HG02759 (cell line): ENCODE measurements around the gene PSMB1.
"Not testable (repeated sequence)": the region's sequence is repeated elsewhere in the genome, so short reads cannot be mapped to it uniquely, and the experiment has no call there.

Source experiments
- ATAC-seq: cut with Tn5 transposase; IDR thresholded peaks from one replicate; pipeline ENCODE4 v1.9.1; 2021; ENCODE audit warnings: mild to moderate bottlenecking, moderate library complexity; ENCODE audit not compliant: unreplicated experiment

PSMB1 gene

DNA sequence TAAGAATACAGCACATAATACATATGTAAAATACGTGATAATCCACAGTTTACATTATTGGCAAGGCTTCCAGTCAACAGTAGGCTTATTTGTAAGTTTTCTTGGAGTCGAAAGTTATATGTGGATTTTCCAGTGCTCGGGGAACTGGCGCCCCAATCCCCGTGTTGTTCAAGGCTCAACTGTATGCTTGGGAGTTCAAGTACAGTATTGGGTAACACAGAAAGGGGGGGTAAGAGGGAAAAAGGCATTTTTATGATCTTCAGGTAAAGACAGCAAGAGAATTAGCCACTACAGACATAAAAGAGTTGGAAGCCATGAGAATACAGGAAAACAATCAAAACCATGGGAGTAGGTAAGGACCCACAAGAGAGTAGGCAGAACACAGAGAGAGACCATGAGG lies 16.4 kb downstream of the PSMB1 start:
- ATAC-seq: no peak

DNA sequence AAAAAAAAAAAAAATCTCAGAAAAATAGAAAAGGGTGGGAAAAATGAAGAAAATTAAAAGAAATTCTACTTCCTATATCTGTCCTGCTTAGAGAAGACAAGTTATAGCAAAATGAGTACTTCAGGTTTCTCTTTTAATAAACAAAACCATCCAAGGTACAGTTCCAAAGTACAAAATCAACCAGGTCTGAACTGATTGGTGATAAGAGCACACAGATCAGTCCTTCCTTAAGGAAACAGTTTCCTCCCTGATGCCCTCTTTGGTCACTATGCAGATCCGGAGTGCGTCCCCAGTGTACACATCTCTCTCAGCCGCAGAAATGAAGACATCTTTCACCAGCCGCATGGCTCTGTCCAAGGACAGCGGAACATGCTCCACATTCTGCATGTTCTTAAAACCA lies 18.1 kb downstream of the PSMB1 start:
- ATAC-seq: no peak

DNA sequence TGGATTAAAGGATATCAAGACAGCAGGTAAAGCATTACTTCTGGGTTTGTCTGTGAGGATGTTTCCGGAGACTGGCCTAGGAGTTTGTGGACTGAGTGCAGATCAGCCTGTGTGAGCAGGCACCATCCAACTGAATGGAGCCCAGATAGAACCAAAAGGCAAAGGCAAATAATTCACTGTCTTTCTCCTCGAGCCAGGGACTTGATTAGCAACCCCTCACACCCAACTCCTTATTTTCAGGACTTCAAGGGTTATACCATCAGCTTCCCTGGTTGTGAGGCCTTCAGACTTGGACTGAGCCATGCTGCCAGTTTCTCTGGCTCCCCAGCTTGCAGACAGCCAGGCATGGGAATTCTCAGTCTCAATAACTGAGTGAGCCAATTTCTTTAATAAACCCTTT lies 19.3 kb downstream of the PSMB1 start:
- ATAC-seq: no peak

DNA sequence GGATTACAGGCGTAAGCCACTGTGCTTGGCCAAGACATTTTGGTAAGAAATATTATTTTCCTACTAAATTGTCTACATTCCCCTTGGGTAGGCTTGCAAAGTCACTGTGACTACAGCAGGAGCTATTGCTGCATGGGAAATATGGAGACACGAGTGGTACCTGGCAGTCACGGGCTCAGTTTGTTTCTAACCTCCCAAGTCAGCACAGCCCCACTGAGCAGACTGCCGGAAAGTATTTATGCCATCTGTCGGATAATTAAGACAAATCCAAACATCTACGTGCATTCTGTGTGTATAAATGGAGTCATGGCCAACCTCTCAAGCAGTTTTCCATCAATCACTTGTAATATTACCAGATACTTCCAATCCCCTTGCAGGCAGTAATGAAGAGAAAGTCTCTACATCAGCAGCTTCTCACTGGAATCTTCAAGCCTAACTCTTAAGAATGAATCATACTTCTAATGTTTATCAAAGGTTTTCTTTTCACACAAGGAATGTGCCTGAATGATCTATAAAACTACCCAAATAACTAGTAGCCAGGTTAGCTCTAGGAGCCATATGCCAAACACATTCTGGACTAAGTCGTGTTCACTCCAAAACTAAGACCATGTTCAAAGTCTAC lies 20.1 kb downstream of the PSMB1 start:
- ATAC-seq: no peak

DNA sequence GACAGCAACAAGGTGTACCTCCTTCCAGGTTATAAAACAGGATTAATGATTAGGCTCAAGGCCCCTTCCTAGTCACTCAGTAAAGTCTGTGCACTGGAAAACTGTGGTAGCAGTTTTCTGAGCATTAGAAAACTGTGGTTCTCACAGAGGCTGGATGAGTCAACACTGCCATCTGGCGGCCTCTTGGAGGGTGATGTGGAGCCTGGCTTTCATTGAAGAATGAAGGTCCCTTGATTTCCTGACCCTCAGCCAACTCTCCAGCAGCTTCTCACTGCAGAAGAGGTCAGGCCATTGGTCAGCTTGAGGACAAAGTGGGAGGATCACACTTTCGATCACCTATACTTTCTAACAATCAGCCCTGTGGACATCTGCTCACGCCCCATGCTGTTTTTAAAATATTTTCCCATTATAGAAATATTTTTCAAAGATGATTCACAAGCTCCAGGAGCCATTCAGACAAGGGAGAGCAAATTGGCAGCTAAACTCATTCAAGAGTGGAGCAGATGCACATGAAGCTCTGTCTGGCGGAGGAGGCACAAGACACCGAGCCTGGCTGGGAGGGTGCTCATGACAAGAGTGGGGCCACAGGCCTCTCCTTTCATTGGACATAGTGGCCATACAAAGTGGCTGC lies 23.2 kb downstream of the PSMB1 start:
- peak; percentile 84 for ATAC-seq

DNA sequence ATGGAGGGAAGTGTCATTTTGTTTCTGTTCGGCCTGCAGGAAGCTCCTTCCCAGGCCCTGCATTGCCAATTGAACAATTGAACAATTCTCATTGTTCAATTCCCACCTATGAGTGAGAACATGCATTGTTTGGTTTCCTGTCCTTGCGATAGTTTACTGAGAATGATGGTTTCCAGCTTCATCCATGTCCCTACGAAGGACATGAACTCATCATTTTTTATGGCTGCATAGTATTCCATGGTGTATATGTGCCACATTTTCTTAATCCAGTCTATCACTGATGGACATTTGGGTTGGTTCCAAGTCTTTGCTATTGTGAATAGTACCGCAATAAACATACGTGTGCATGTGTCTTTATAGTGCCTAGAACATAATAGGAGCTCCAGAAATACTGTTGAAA lies 25.1 kb downstream of the PSMB1 start:
- ATAC-seq: not testable (repeated sequence)

DNA sequence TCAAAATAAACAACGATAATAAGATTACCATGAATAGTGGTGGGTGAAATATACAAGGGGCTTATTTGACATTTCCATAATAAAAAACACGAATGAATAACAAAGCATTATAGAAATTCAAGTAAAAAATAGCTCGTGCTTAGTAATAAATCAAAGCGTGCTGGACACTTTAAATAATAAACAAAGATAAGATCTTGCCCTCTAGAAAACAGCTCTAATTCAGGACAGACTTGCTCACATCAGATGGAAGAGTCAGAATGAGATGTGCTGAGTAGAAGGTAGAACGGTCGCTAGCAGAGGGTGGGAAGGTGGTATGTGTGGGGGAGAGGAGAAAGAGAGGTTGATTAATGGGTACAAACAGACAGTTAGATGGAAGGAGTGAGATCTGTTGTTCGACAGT lies 27.3 kb downstream of the PSMB1 start:
- no peak for ATAC-seq

DNA sequence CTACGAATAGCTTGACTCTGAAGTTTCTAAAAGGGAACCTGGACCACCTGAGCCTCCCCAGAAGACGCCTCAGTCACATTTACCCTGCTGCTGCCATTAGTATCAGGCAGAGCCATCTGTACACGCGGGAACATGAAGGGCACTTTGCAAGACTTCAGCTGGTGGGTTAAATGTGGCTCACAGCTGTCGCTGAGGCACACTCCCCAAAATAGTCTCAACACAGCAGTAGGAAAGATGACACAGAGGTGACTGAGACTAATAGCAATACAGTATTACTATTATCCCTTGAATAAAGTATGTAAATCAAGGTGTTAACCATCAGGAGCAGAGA lies 29.0 kb downstream of the PSMB1 start:
- ATAC-seq: no peak

DNA sequence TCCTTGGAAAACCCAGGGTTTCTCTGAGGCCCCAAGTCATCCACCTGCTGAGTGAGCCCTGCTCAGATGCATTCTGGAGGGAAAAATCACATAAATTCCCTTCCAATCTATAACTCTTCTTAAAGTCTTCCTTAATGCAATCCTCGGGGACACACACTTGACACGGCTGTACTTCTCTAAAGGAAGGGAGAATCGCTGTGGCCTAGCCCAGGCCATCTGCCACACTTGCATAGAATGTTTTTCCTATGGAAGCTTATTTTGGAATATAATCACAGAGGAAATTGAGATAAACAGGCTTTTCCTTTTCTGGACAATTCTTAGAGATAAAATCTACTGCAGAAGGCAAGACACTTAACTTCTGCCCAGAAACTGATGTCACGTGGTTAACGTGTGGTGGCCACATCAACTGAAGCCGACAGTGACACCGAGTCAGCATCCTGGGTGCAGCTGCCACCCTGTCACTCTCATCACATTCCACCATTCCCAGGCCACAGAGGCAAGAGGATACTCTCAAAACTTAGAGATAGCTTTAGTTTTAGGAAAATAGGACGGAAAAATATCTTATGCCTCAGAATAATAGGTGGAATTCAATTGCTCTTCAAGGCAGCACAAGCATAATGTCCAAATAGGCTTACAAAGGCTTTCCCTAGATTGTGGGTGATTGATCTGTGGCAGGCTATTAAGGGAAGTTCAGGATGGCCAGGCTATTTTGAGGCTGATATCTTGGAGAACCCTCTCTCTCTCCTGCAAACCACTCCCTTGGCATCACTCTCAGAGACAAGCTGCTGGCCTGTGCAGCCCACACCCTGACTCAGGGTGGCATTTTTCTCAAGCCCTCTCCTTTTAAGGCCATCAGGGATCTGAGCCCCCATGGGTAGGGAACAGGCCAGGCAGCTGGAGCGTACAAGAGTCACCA lies 29.6 kb downstream of the PSMB1 start:
- no peak for ATAC-seq

DNA sequence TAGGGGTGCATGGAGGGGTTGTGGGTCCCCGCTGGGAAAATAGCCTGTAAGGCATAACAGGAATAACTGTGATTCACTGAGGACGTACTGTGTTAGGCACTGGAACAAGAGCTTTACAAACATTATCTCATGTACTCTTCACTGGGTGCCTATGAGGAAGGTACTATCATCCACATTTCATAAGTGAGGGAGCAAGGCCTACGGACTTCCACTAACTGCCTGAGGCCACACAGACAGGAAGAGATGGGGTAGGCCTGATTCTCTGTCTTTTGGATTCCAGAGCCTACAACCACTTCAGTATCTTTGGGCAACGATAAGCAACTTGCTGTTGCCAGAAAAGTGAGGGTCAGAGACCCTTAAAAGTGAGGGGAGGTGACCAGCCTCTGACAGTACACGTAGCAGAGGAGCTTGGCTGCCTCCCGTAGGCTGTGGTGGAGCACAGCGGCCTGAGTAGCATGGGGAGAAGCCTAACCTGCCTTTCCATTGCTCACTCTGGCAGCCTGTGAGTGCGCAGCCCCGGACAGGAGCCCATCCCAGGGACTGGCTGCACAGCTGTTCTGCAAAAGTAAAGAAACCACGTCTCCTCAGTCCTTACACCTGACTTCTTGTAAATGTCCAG lies 30.4 kb downstream of the PSMB1 start:
- no peak for ATAC-seq

- ATAC-seq: peak; percentile 95
These were observed 36.1 kb downstream of the PSMB1 start for GRCh38 chr6:170516783-170517616.

- ATAC-seq: no peak
These were observed 38.2 kb downstream of the PSMB1 start for GRCh38 chr6:170514908-170515307.

DNA sequence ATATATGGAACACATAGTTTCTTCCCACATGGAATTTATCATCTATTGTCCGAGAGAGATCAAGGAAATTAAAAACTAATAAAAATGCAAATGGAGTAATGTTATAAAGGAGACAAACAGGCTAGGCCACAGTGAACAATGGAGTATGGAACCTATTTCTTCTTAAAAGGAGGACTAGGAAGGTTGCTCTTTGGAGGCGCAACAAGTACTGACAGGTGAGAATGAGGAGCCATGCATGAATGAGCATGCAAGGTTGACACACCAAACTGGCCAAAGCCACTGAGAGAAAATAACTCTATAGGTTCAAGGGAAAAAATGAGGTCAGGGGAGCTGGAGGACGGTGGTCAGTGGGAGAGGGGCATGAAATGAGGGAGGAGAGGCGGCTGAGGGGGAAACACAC lies 40.9 kb downstream of the PSMB1 start:
- ATAC-seq: no peak

- ATAC-seq: no peak
These were observed 42.5 kb downstream of the PSMB1 start for GRCh38 chr6:170510631-170511030.

- ATAC-seq: no peak
These were observed 43.4 kb downstream of the PSMB1 start for GRCh38 chr6:170509723-170510018.

DNA sequence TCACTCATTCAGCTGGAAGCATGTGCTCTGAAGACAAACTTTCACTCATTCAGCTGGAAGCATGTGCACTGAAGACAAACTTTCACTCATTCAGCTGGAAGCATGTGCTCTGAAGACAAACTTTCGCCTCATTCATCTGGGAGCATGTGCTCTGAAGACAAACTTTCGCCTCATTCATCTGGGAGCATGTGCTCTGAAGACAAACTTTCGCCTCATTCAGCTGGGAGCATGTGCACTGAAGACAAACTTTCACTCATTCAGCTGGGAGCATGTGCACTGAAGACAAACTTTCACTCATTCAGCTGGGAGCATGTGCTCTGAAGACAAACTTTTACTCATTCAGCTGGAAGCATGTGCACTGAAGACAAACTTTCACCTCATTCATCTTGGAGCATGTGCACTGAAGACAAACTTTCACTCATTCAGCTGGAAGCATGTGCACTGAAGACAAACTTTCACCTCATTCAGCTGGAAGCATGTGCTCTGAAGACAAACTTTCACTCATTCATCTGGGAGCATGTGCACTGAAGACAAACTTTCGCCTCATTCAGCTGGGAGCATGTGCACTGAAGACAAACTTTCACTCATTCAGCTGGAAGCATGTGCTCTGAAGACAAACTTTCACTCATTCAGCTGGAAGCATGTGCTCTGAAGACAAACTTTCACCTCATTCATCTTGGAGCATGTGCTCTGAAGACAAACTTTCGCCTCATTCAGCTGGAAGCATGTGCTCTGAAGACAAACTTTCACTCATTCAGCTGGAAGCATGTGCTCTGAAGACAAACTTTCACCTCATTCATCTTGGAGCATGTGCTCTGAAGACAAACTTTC lies 44.0 kb downstream of the PSMB1 start:
- not testable (repeated sequence) for ATAC-seq

- not testable (repeated sequence) for ATAC-seq
These were observed 44.8 kb downstream of the PSMB1 start for GRCh38 chr6:170508275-170508674.

DNA sequence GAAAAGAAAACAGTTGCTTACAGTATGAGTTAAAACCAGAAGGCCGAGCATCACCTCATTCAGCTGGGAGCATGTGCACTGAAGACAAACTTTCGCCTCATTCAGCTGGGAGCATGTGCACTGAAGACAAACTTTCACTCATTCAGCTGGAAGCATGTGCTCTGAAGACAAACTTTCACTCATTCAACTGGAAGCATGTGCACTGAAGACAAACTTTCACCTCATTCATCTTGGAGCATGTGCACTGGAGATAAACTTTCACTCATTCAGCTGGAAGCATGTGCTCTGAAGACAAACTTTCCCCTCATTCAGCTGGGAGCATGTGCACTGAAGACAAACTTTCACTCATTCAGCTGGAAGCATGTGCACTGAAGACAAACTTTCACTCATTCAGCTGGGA lies 45.4 kb downstream of the PSMB1 start:
- not testable (repeated sequence) for ATAC-seq

- ATAC-seq: no peak
These were observed 46.7 kb downstream of the PSMB1 start for GRCh38 chr6:170506446-170506845.

DNA sequence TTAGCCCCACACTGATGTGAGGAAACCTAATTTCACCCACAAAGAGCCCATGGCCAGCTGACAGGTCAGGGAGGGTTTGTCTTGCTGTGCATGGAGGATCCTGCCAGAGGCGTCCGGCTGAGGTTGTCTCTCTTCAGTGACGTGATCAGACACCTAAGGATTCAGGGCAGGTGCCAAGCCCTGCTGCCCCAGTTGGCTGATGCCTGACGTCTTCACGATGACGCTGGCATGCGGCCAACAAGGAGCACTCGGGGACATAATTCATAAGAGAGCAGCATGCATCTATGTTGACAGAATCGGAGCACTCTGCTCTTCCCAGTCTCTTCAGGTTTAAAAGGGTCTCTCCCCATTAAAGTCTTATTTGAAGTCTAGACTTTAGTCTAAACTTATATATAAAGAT lies 47.8 kb downstream of the PSMB1 start:
- ATAC-seq: no peak
